Caco-2 (cell line): ENCODE measurements around the gene KMT2C. TPM values are rescaled to one million over a fixed set of nuclear protein-coding genes. Genes with fewer than 3 reads are reported as not detected.

ENCODE experiments used
- BruUV-seq: library from RNA; stranded (reverse); fragments of 400-500 nt; replicated peaks from 2 replicates; lab custom pipeline; 2021; lab: Mats Ljungman, UMichigan
- CTCF ChIA-PET: fragments of 300-600 bp; sonication (Branson Sonifier 250); formaldehyde crosslinking; loops from one replicate; lab custom pipeline; 2022; ENCODE audit warnings: antibody characterized with exemption; lab: Charles Lee
- POLR2A ChIA-PET: fragments of 300-600 bp; sonication (Branson Sonifier 250); formaldehyde crosslinking; loops from one replicate; lab custom pipeline; 2022; ENCODE audit warnings: antibody characterized with exemption; lab: Charles Lee
- DNase-seq, 2 experiments: peaks; one replicate each; pipeline versions ENCODE4 v3.0.0 to v3.0.0-alpha.2; 2020 to 2022
- H3K27me3 ChIP-seq: replicated peaks from 2 replicates; pipeline ENCODE4 v1.6.0; 2011; ENCODE audit warnings: low read length; ENCODE audit not compliant: control insufficient read depth, insufficient read depth
- H3K36me3 ChIP-seq: 2 replicates; pipeline ENCODE4 v1.5.1; 2011; ENCODE audit warnings: low read length; ENCODE audit not compliant: control insufficient read depth, insufficient read depth
- H3K4me1 ChIP-seq: fragments of 250-450 bp; sonication (Bioruptor Pico); 2 replicates; pipeline ENCODE4 v1.5.1; 2020; ENCODE audit warnings: mild to moderate bottlenecking
- H3K4me3 ChIP-seq: 2 replicates; pipeline ENCODE4 v1.5.1; 2011; ENCODE audit warnings: low read depth, mild to moderate bottlenecking, control low read depth, low read length
- H3K9me3 ChIP-seq: fragments of 250-450 bp; sonication (Bioruptor Pico); 2 replicates; pipeline ENCODE4 v1.5.1; 2020; ENCODE audit warnings: mild to moderate bottlenecking, moderate library complexity
- H3K27ac Mint-ChIP-seq: one replicate; pipeline ENCODE4 v1.8.0; 2022; ENCODE audit warnings: mixed read lengths; ENCODE audit not compliant: unreplicated experiment
- H3K27me3 Mint-ChIP-seq: one replicate; pipeline ENCODE4 v1.8.0; 2022; ENCODE audit warnings: mixed read lengths; ENCODE audit not compliant: insufficient read depth, unreplicated experiment
- H3K36me3 Mint-ChIP-seq: one replicate; pipeline ENCODE4 v1.8.0; 2022; ENCODE audit warnings: mild to moderate bottlenecking, mixed read lengths; ENCODE audit not compliant: insufficient read depth, unreplicated experiment
- H3K4me1 Mint-ChIP-seq: one replicate; pipeline ENCODE4 v1.8.0; 2022; ENCODE audit warnings: low read depth, mixed read lengths; ENCODE audit not compliant: unreplicated experiment
- H3K4me3 Mint-ChIP-seq: one replicate; pipeline ENCODE4 v1.8.0; 2022; ENCODE audit warnings: mild to moderate bottlenecking, moderate library complexity, mixed read lengths; ENCODE audit not compliant: unreplicated experiment
- H3K9me3 Mint-ChIP-seq: one replicate; pipeline ENCODE4 v1.8.0; 2022; ENCODE audit warnings: mixed read lengths; ENCODE audit not compliant: unreplicated experiment
- CTCF ChIP-seq, 2 experiments: fragments of 200-600 bp in 1 of 2; IDR thresholded peaks; 1 replicate in 1 of 2; 2 replicates in 1 of 2; pipeline versions ENCODE4 v1.5.1 to v1.8.0; 2011 to 2022; ENCODE audit warnings: antibody characterized with exemption in 1 of 2, control low read depth in 1 of 2, inconsistent platforms in 1 of 2, low read depth in 1 of 2, low read length in 1 of 2, mild to moderate bottlenecking in 1 of 2, moderate library complexity in 1 of 2; ENCODE audit not compliant: insufficient read depth in 1 of 2, severe bottlenecking in 1 of 2, unreplicated experiment in 1 of 2
- intact Hi-C: fragments of 100-400 bp; cut with micrococcal nuclease; formaldehyde crosslinking; loops from one replicate; pipeline ENCODE4 v1.10.0; 2022; ENCODE audit not compliant: unreplicated experiment
- total RNA-seq: library from RNA; stranded (reverse); gene quantifications from 2 replicates; pipeline ENCODE4 v1.2.3, GENCODE V29; 2022

Gene KMT2C
- total RNA-seq, 1 experiment from 2014 or later: 59.5 TPM

DNA sequence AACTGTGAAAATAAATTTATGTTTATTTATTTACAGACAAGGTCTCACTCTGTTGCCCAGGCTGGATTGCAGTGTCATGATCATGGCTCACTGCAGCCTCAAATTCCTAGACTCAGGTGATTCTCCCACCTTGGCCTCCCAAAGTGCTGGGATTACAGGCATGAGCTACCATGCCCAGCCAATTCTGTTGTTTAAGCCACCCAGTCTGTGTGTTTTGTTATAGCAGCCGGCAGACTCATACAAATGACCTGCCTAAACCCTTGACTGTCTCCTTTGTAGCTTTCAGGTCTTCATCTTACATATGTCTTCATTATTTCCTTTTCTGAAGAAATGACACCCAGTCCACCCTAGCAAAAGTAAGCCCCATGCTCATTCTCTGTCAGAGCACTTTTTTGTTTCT, 43.8 kb upstream of the KMT2C start:
- no peak for DNase-seq
- TF ChIP-seq CTCF (IDR thresholded peaks at IDR 0.05; ENCODE audit: insufficient read depth in 1 of 2, low read depth in 1 of 2, low read length in 1 of 2, severe bottlenecking in 1 of 2, unreplicated experiment in 1 of 2): no peak
- Mint-ChIP-seq H3K27me3 (no peaks in the 10 kb centered on the region), H3K36me3 (no peaks in the 10 kb centered on the region), H3K4me1 (peaks cover 5% of the 10 kb centered on the region), H3K9me3 (no peaks in the 10 kb centered on the region), H3K4me3 (no peak overlapping the region), H3K27ac (no peak overlapping the region)
- Histone ChIP-seq H3K36me3 (no peaks in the 10 kb centered on the region), H3K9me3 (no peaks in the 10 kb centered on the region; the same call in 1 of the 2 replicates), H3K4me3 (no peak overlapping the region), H3K4me1 (no peaks in the 10 kb centered on the region), H3K27me3 (no peaks in the 10 kb centered on the region; the same call in 1 of the 2 replicates)
- CTCF ChIA-PET: no interaction called here
- no TSS peak for BruUV-seq
- POLR2A ChIA-PET: no interaction called here
- intact Hi-C loops: no loop called here

GRCh38 chr7:152478140-152478539, 42.3 kb upstream of the KMT2C start:
- Mint-ChIP-seq H3K4me1 (peaks cover 6% of the 10 kb centered on the region), H3K27me3 (no peaks in the 10 kb centered on the region), H3K9me3 (no peaks in the 10 kb centered on the region), H3K27ac (no peak overlapping the region), H3K36me3 (no peaks in the 10 kb centered on the region), H3K4me3 (no peak overlapping the region)
- no TSS peak for BruUV-seq
- Histone ChIP-seq H3K9me3 (no peaks in the 10 kb centered on the region; the same call in 1 of the 2 replicates), H3K4me1 (no peaks in the 10 kb centered on the region), H3K4me3 (no peak overlapping the region), H3K27me3 (no peaks in the 10 kb centered on the region; the same call in 1 of the 2 replicates), H3K36me3 (no peaks in the 10 kb centered on the region)
- ChIA-PET POLR2A (no interaction called here), CTCF (no interaction called here)
- no peak for TF ChIP-seq CTCF (IDR thresholded peaks at IDR 0.05; ENCODE audit: insufficient read depth in 1 of 2, low read depth in 1 of 2, low read length in 1 of 2, severe bottlenecking in 1 of 2, unreplicated experiment in 1 of 2)
- no peak for DNase-seq
- intact Hi-C loops: no loop called here

DNA sequence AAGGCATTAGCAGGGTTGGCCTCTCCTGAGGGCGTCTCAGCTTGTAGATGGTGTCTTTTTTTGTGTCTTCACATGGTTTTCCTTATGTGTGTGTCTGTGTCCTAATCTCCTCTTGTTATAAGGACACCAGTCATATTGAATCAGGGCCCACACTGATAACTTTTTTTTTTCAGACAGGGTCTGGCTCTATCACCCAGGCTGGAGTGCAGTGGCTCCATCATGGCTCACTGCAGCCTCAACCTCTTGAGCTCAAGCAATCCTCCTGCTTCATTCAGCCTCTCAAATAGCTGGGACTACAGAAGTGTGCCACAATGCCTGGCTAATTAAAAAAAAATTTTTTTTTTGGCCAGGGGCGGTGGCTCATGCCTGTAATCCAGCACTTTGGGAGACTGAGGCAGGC, 41.3 kb upstream of the KMT2C start:
- no peak for TF ChIP-seq CTCF (IDR thresholded peaks at IDR 0.05; ENCODE audit: insufficient read depth in 1 of 2, low read depth in 1 of 2, low read length in 1 of 2, severe bottlenecking in 1 of 2, unreplicated experiment in 1 of 2)
- no TSS peak for BruUV-seq
- no peaks in the 10 kb centered on the region for H3K36me3 ChIP-seq
- Mint-ChIP-seq H3K9me3 (no peaks in the 10 kb centered on the region), H3K27me3 (no peaks in the 10 kb centered on the region), H3K27ac (no peak overlapping the region), H3K4me1 (peaks cover 6% of the 10 kb centered on the region), H3K36me3 (no peaks in the 10 kb centered on the region), H3K4me3 (no peak overlapping the region)
- H3K4me1 ChIP-seq: no peaks in the 10 kb centered on the region
- ChIA-PET CTCF (no interaction called here), POLR2A (no interaction called here)
- no peaks in the 10 kb centered on the region; the same call in 1 of the 2 replicates for H3K27me3 ChIP-seq
- DNase-seq: no peak
- no peak overlapping the region for H3K4me3 ChIP-seq
- peaks cover 2% of the 10 kb centered on the region for H3K9me3 ChIP-seq
- intact Hi-C loops: no loop called here
